HepG2 (cell line): ENCODE measurements around the gene ITIH1. TPM values are rescaled to one million over a fixed set of nuclear protein-coding genes. Genes with fewer than 3 reads are reported as not detected.
A peak's percentile ranks its signal among the peaks of the same experiment; 100 is the strongest.

Experiments used
- CERS6 ChIP-seq: sonication (generic); formaldehyde crosslinking; IDR thresholded peaks from 2 replicates; pipeline ENCODE4 v1.5.0; 2020; ENCODE audit warnings: missing genetic modification reagents
- GMEB1 ChIP-seq: sonication (generic); formaldehyde crosslinking; IDR thresholded peaks from 2 replicates; pipeline ENCODE4 v1.5.1; 2020; ENCODE audit warnings: missing genetic modification reagents, mild to moderate bottlenecking, borderline replicate concordance
- GMEB2 ChIP-seq: IDR thresholded peaks from 2 replicates; pipeline ENCODE4 v1.6.1; 2016; ENCODE audit warnings: missing biosample characterization, missing genetic modification reagents, low read depth
- PBX3 ChIP-seq: sonication (generic); formaldehyde crosslinking; IDR thresholded peaks from 2 replicates; pipeline ENCODE4 v1.8.1; 2023; ENCODE audit warnings: missing genetic modification reagents, inconsistent platforms, borderline replicate concordance
- POGZ ChIP-seq: sonication (generic); formaldehyde crosslinking; IDR thresholded peaks from 2 replicates; pipeline ENCODE4 v1.4.0; 2020; ENCODE audit warnings: mild to moderate bottlenecking, missing genetic modification reagents
- POLR2G ChIP-seq: fragments of 200-400 bp; formaldehyde crosslinking; IDR thresholded peaks from 2 replicates; pipeline ENCODE4 v1.6.1; 2018; ENCODE audit warnings: mild to moderate bottlenecking, low read depth, low read length, moderate library complexity
- REPIN1 ChIP-seq: sonication (generic); formaldehyde crosslinking; IDR thresholded peaks from 2 replicates; pipeline ENCODE4 v1.8.0; 2022; ENCODE audit warnings: missing genetic modification reagents, low read depth, mild to moderate bottlenecking, borderline replicate concordance
- TAF15 ChIP-seq: fragments of 200-400 bp; formaldehyde crosslinking; IDR thresholded peaks from one replicate; pipeline ENCODE4 v1.6.1; 2018; ENCODE audit warnings: mild to moderate bottlenecking, low read depth, low read length; ENCODE audit not compliant: poor library complexity, severe bottlenecking
- TOPORS ChIP-seq: sonication (generic); formaldehyde crosslinking; IDR thresholded peaks from 2 replicates; pipeline ENCODE4 v1.8.0; 2023; ENCODE audit warnings: mild to moderate bottlenecking, missing genetic modification reagents
- WIZ ChIP-seq: sonication (generic); formaldehyde crosslinking; IDR thresholded peaks from 2 replicates; pipeline ENCODE4 v1.5.1; 2020; ENCODE audit warnings: mild to moderate bottlenecking, missing genetic modification reagents
- ZBTB4 ChIP-seq: sonication (generic); formaldehyde crosslinking; IDR thresholded peaks from 2 replicates; pipeline ENCODE4 v1.4.0; 2020; ENCODE audit warnings: missing genetic modification reagents, mild to moderate bottlenecking, borderline replicate concordance
- ZFP36 ChIP-seq: fragments of 150-350 bp; IDR thresholded peaks from 2 replicates; pipeline ENCODE4 v1.6.1; 2018; ENCODE audit warnings: borderline replicate concordance, low read length, low read depth; ENCODE audit not compliant: partially characterized antibody
- ZMAT3 ChIP-seq: sonication (generic); formaldehyde crosslinking; conservative IDR thresholded peaks from 2 replicates; pipeline ENCODE4 v1.7.0; 2021; ENCODE audit warnings: missing genetic modification reagents
- ZNF160 ChIP-seq: sonication (generic); formaldehyde crosslinking; IDR thresholded peaks from 2 replicates; pipeline ENCODE4 v1.8.0; 2022; ENCODE audit warnings: mild to moderate bottlenecking, inconsistent platforms, missing genetic modification reagents
- ZNF276 ChIP-seq: sonication (generic); formaldehyde crosslinking; IDR thresholded peaks from 2 replicates; pipeline ENCODE4 v1.4.0; 2020; ENCODE audit warnings: mild to moderate bottlenecking, low read depth, missing genetic modification reagents
- ZNF333 ChIP-seq: sonication (generic); formaldehyde crosslinking; IDR thresholded peaks from 2 replicates; pipeline ENCODE4 v1.4.0; 2020; ENCODE audit warnings: mild to moderate bottlenecking, missing genetic modification reagents, borderline replicate concordance
- polyA plus RNA-seq, 8 experiments: library from polyadenylated mRNA; depleted of rRNA in 3 of 8; stranded (reverse) in 7 of 8; unstranded in 1 of 8; fragments of >200 nt; fragmentation: Illumina TruSeq in 4 of 8; extraction: Trizol in 4 of 8; gene quantifications; 2 replicates each; pipeline versions ENCODE4 v1.2.1 to v1.2.3, GENCODE V29; 2011 to 2016; ENCODE audit warnings: low read depth in 4 of 8, missing spikeins in 1 of 8, mixed read lengths in 1 of 8; ENCODE audit not compliant: insufficient read depth in 1 of 8
- total RNA-seq, 5 experiments: library from RNA; depleted of rRNA; stranded (reverse); fragments of >200 nt; fragmentation: Illumina TruSeq; extraction: Trizol; gene quantifications; 2 replicates each; pipeline ENCODE4 v1.2.3, GENCODE V29; 2016; ENCODE audit warnings: low read depth in 1 of 5

The ITIH1 gene
- total and polyA plus RNA-seq, 2 of the 13 experiments (the other 11 are each of a cell fraction or from before 2014, with no cell fraction given): 12.3 to 19.6 TPM

GRCh38 chr3:52770496-52771333 lies 6.7 kb upstream of the ITIH1 start, which contains the start of gene NEK4 (continued):
- TF ChIP-seq ZBTB4: peak; percentile 52; the same call in 1 of the 2 replicates
- peak; percentile 56; the same call in 1 of the 2 replicates for TF ChIP-seq TOPORS (CRISPR knock-in tag)
- TF ChIP-seq POLR2G: peak; percentile 97
- TF ChIP-seq ZNF276 (CRISPR knock-in tag): peak; percentile 33; the same call in 1 of the 2 replicates
- peak; percentile 59; the same call in 1 of the 2 replicates for TF ChIP-seq GMEB2 (CRISPR knock-in tag)
- 0 out of 2 replicates have a peak, but pooled peaks have one; percentile 16 for TF ChIP-seq REPIN1 (CRISPR knock-in tag)
- TF ChIP-seq ZNF333 (CRISPR knock-in tag): 0 out of 2 replicates have a peak, but pooled peaks have one; percentile 40
- TF ChIP-seq ZNF160: peak; percentile 39; the same call in 1 of the 2 replicates
- peak; percentile 87; the same call in 1 of the 2 replicates for TF ChIP-seq GMEB1
- TF ChIP-seq CERS6 (CRISPR knock-in tag): peak; percentile 9; the same call in 1 of the 2 replicates
- TF ChIP-seq PBX3 (CRISPR knock-in tag): no peak
- no peak for TF ChIP-seq ZFP36
- TF ChIP-seq WIZ (CRISPR knock-in tag): no peak
- TF ChIP-seq TAF15: no peak
- TF ChIP-seq ZMAT3 (CRISPR knock-in tag): peak; percentile 93
- peak; percentile 74 for TF ChIP-seq POGZ (CRISPR knock-in tag)
